GM10266 (cell line): ENCODE measurements around the gene MEN1.

Experiments used
- DNase-seq: peaks from one replicate; pipeline ENCODE4 v3.0.0; 2012; ENCODE audit errors: extremely low spot score
- CTCF ChIP-seq: IDR thresholded peaks from 2 replicates; pipeline ENCODE4 v1.5.1; 2012; ENCODE audit warnings: mild to moderate bottlenecking, low read depth; ENCODE audit not compliant: control insufficient read depth, insufficient read depth; ENCODE audit errors: missing control alignments

The MEN1 gene

GRCh38 chr11:64839335-64839734, 29.0 kb upstream of the MEN1 start:
- no peak for TF ChIP-seq CTCF
- DNase-seq, result no peak

- no peak for DNase-seq
- no peak for TF ChIP-seq CTCF
Measured at GRCh38 chr11:64838600-64839334, 28.4 kb upstream of the MEN1 start.

GRCh38 chr11:64837887-64838351, 27.6 kb upstream of the MEN1 start:
- TF ChIP-seq CTCF, result no peak
- no peak for DNase-seq

GRCh38 chr11:64836448-64837072, 26.2 kb upstream of the MEN1 start:
- no peak for TF ChIP-seq CTCF
- no peak for DNase-seq

GRCh38 chr11:64835616-64836447, 25.5 kb upstream of the MEN1 start:
- TF ChIP-seq CTCF, result no peak
- DNase-seq, result no peak

- no peak for TF ChIP-seq CTCF
- no peak for DNase-seq
Measured at GRCh38 chr11:64834723-64835615, 24.6 kb upstream of the MEN1 start.
